AG04449 (cell line): Measurements from ENCODE around the gene MUC12.
"Not testable (repeated sequence)": the region's sequence is repeated elsewhere in the genome, so short reads cannot be mapped to it uniquely, and the experiment has no call there.

Experiments used
- CTCF ChIA-PET: fragments of 350-600 bp; formaldehyde crosslinking; extraction: SDS; loops from one replicate; lab custom pipeline; 2021; ENCODE audit warnings: antibody characterized with exemption; lab: Yijun Ruan, JAX
- POLR2A ChIA-PET: fragments of 400-600, 350-600 bp; formaldehyde crosslinking; extraction: SDS; loops from one replicate; lab custom pipeline; 2020; ENCODE audit warnings: antibody characterized with exemption, inconsistent platforms; lab: Yijun Ruan, JAX
- DNase-seq: peaks from one replicate; pipeline ENCODE4 v3.0.0-alpha.2; 2010; ENCODE audit warnings: low read depth, low spot score
- H3K4me3 ChIP-seq: 2 replicates; pipeline ENCODE4 v1.5.1; 2011; ENCODE audit warnings: low read depth, mild to moderate bottlenecking, control low read depth, low read length
- CTCF ChIP-seq: IDR thresholded peaks from one replicate; pipeline ENCODE4 v1.5.1; 2011; ENCODE audit warnings: mild to moderate bottlenecking, moderate library complexity, low read length, control low read depth, inconsistent platforms; ENCODE audit not compliant: insufficient read depth; ENCODE audit errors: missing control alignments

MUC12 gene

GRCh38 chr7:100991631-100992030, 22.3 kb downstream of the MUC12 start:
- DNase-seq: no peak
- TF ChIP-seq CTCF: no peak
- POLR2A ChIA-PET: no interaction called here
- no peak overlapping the region for H3K4me3 ChIP-seq
- CTCF ChIA-PET: no interaction called here

GRCh38 chr7:100992280-100992679, 22.9 kb downstream of the MUC12 start:
- POLR2A ChIA-PET, DNase-seq, CTCF ChIA-PET, H3K4me3 ChIP-seq: not testable (repeated sequence)

- POLR2A ChIA-PET: not testable (repeated sequence)
Observed at GRCh38 chr7:100994671-100995070, 25.3 kb downstream of the MUC12 start.

GRCh38 chr7:100998530-100998929, 29.2 kb downstream of the MUC12 start:
- POLR2A ChIA-PET, H3K4me3 ChIP-seq, DNase-seq, CTCF ChIA-PET: not testable (repeated sequence)

More at GRCh38 chr7:100994671-100995070, 25.3 kb downstream of the MUC12 start:
- CTCF ChIA-PET, H3K4me3 ChIP-seq, DNase-seq: not testable (repeated sequence)

GRCh38 chr7:100999334-100999733, 30.0 kb downstream of the MUC12 start:
- CTCF ChIA-PET, H3K4me3 ChIP-seq, DNase-seq, POLR2A ChIA-PET: not testable (repeated sequence)

- POLR2A ChIA-PET, H3K4me3 ChIP-seq, DNase-seq, CTCF ChIA-PET: not testable (repeated sequence)
Observed at GRCh38 chr7:101000025-101000424, 30.7 kb downstream of the MUC12 start.

GRCh38 chr7:101002333-101002732, 33.0 kb downstream of the MUC12 start:
- POLR2A ChIA-PET: not testable (repeated sequence)

GRCh38 chr7:101007361-101007760, 38.0 kb downstream of the MUC12 start:
- H3K4me3 ChIP-seq, POLR2A ChIA-PET, CTCF ChIA-PET: not testable (repeated sequence)

More at GRCh38 chr7:101002333-101002732, 33.0 kb downstream of the MUC12 start:
- H3K4me3 ChIP-seq, DNase-seq, CTCF ChIA-PET: not testable (repeated sequence)

GRCh38 chr7:101009629-101010028, 40.3 kb downstream of the MUC12 start:
- no peak for DNase-seq
- no peak for TF ChIP-seq CTCF
- CTCF ChIA-PET: no interaction called here
- no peak overlapping the region for H3K4me3 ChIP-seq
- POLR2A ChIA-PET: no interaction called here

More at GRCh38 chr7:101007361-101007760, 38.0 kb downstream of the MUC12 start:
- not testable (repeated sequence) for DNase-seq

GRCh38 chr7:101012931-101013330, 43.6 kb downstream of the MUC12 start:
- TF ChIP-seq CTCF: no peak
- CTCF ChIA-PET: interaction anchor here (1.1 kb wide), 1 partner anchor 64 kb away, joined by 4 read pairs; no protein-coding TSS in a partner anchor
- POLR2A ChIA-PET: no interaction called here
- DNase-seq: no peak
- no peak overlapping the region for H3K4me3 ChIP-seq
